Thymus (tissue), 14 donors: ENCODE measurements around the gene TMEM60. TPM values are rescaled to one million over a fixed set of nuclear protein-coding genes. Genes with fewer than 3 reads are reported as not detected.
"Not testable (repeated sequence)": the region's sequence is repeated elsewhere in the genome, so short reads cannot be mapped to it uniquely, and the experiment has no call there.

Experiments
- DNase-seq, 9 donors: peaks; one replicate each; pipeline ENCODE4 v3.0.0-alpha.2; 2013; ENCODE audit warnings: low spot score in 9 of 9, low read depth in 6 of 9, missing footprints in 1 of 9
- H3K27ac ChIP-seq, 2 donors: one replicate each; pipeline ENCODE4 v1.5.1; 2013; ENCODE audit warnings: control low read depth in 1 of 2, low read depth in 1 of 2, low read length in 1 of 2, mild to moderate bottlenecking in 1 of 2, moderate library complexity in 1 of 2
- H3K27me3 ChIP-seq, 2 donors: one replicate each; pipeline ENCODE4 v1.5.1; 2013; ENCODE audit warnings: low read length in 1 of 2; ENCODE audit not compliant: control insufficient read depth in 2 of 2, insufficient read depth in 1 of 2
- H3K36me3 ChIP-seq, 2 donors: one replicate each; pipeline ENCODE4 v1.5.1; 2013; ENCODE audit warnings: low read length in 1 of 2, mild to moderate bottlenecking in 1 of 2, moderate library complexity in 1 of 2; ENCODE audit not compliant: control insufficient read depth in 2 of 2, insufficient read depth in 2 of 2
- H3K4me1 ChIP-seq, 2 donors: one replicate each; pipeline ENCODE4 v1.5.1; 2013; ENCODE audit warnings: low read length in 2 of 2; ENCODE audit not compliant: control insufficient read depth in 2 of 2, insufficient read depth in 2 of 2
- H3K4me3 ChIP-seq, 2 donors: one replicate each; pipeline ENCODE4 v1.5.1; 2013; ENCODE audit warnings: low read length in 2 of 2, control low read depth in 1 of 2, mild to moderate bottlenecking in 1 of 2
- H3K9me3 ChIP-seq, 2 donors: one replicate each; pipeline ENCODE4 v1.5.1; 2013; ENCODE audit warnings: low read length in 1 of 2, mild to moderate bottlenecking in 1 of 2; ENCODE audit not compliant: control insufficient read depth in 2 of 2, insufficient read depth in 1 of 2
- whole genome bisulfite sequencing: extraction: QIAGEN DNeasy Blood & Tissue Kit; methylation state at CpG from one replicate; pipeline ENCODE4 v1.1.7; 2013; 5-methylcytosine and 5-hydroxymethylcytosine counted together
- long read RNA-seq, 10 donors: transcript quantifications; one replicate each; lab custom pipeline, GENCODE V29; 2026
- polyA plus RNA-seq: library from polyadenylated mRNA; stranded (reverse); fragments of 200-250 nt; gene quantifications from one replicate; pipeline ENCODE4 v1.2.3, GENCODE V29; 2013
- total RNA-seq: library from RNA; stranded (reverse); fragments of 120-200 nt; gene quantifications from one replicate; pipeline ENCODE4 v1.2.4, GENCODE V29; 2013
- donor health status: healthy.

The TMEM60 gene
- 23.5 TPM for total RNA-seq
- 29.0 TPM for polyA plus RNA-seq
- long read RNA-seq, donor 1 = 0 reads
- long read RNA-seq, donor 2 = 0 reads
- long read RNA-seq, donor 3, transcript TMEM60-201 (2 exons, 1,023 nt) = major isoform, 29 of 29 reads
- long read RNA-seq, donor 3, partial matches to known transcripts = 0 of 29 reads
- long read RNA-seq, donor 3, other reads (novel, unspliced or antisense) = 0 of 29 reads
- long read RNA-seq, donor 4, transcript TMEM60-201 (2 exons, 1,023 nt) = major isoform, 13 of 13 reads
- long read RNA-seq, donor 4, partial matches to known transcripts = 0 of 13 reads
- long read RNA-seq, donor 4, other reads (novel, unspliced or antisense) = 0 of 13 reads
- long read RNA-seq, donor 5, transcript TMEM60-201 (2 exons, 1,023 nt) = major isoform, 41 of 41 reads
- long read RNA-seq, donor 5, partial matches to known transcripts = 0 of 41 reads
- long read RNA-seq, donor 5, other reads (novel, unspliced or antisense) = 0 of 41 reads
- long read RNA-seq, donor 6, transcript TMEM60-201 (2 exons, 1,023 nt) = major isoform, 12 of 21 reads
- long read RNA-seq, donor 6, partial matches to known transcripts = 9 of 21 reads
- long read RNA-seq, donor 6, other reads (novel, unspliced or antisense) = 0 of 21 reads
- long read RNA-seq, donor 7, transcript TMEM60-201 (2 exons, 1,023 nt) = major isoform, 20 of 50 reads
- long read RNA-seq, donor 7, partial matches to known transcripts = 30 of 50 reads
- long read RNA-seq, donor 7, other reads (novel, unspliced or antisense) = 0 of 50 reads
- long read RNA-seq, donor 8, transcript TMEM60-201 (2 exons, 1,023 nt) = major isoform, 12 of 26 reads
- long read RNA-seq, donor 8, partial matches to known transcripts = 14 of 26 reads
- long read RNA-seq, donor 8, other reads (novel, unspliced or antisense) = 0 of 26 reads
- long read RNA-seq, donor 9, transcript TMEM60-201 (2 exons, 1,023 nt) = major isoform, 14 of 33 reads
- long read RNA-seq, donor 9, partial matches to known transcripts = 19 of 33 reads
- long read RNA-seq, donor 9, other reads (novel, unspliced or antisense) = 0 of 33 reads
- long read RNA-seq, donor 10, transcript TMEM60-201 (2 exons, 1,023 nt) = major isoform, 15 of 15 reads
- long read RNA-seq, donor 10, partial matches to known transcripts = 0 of 15 reads
- long read RNA-seq, donor 10, other reads (novel, unspliced or antisense) = 0 of 15 reads

DNA sequence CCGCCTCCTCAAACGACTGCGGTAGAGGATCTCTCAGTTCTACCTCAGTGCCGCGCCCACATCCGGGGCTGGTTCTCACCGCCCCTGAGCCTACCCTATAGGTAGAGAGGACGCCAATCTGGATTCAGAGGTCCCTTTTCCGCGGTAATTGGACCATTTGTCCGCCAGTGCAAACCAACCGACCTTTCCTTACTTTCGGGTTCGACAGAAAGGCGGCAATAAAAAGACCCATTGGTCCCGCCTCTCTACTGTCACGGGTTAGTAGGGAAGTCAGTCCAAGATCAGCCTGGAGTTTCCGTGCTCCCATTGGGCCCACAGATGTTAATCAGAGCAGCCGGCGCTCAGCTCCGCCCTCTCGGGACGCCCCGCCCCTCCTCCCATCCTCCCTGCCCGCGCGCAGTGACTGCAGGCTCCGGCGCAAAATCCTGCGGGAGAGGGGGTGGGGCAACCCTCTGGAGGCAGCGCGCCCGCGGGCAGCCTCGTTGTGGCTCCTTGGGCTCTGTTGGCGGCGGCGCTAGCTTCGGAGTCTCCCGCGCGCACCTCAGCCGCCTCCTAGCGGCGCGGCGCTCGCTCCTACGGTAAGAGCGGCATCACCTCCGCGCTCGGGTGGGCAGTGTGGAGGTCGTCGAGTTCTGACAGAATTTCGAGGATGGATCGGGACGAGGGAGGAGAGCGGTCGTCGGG lies at the start of gene TMEM60, which contains the start of gene PHTF2:
TSS of gene TMEM60 (minus strand) at position 41 of the 684 bp plus-strand sequence. CDS start 4,061 bp downstream, outside the sequence.
TSS of gene PHTF2 (plus strand) at position 380 of the 684 bp plus-strand sequence.
- H3K36me3 ChIP-seq = peaks cover 7 to 9% of the 10 kb centered on the region in 2 donors
- no peaks in the 10 kb centered on the region for H3K27me3 ChIP-seq
- H3K4me1 ChIP-seq = peaks cover 10 to 21% of the 10 kb centered on the region in 2 donors
- no peaks in the 10 kb centered on the region for H3K9me3 ChIP-seq
- peak; percentile 82 to 99 (median 96) for DNase-seq
- under 1% methylated on average over 61 of the region's 61 CpGs for WGBS
- H3K4me3 ChIP-seq = peak within 1 kb of the TSS; percentile 76 to 94
- H3K27ac ChIP-seq = peak within 1 kb of the TSS; percentile 81 to 92

DNA sequence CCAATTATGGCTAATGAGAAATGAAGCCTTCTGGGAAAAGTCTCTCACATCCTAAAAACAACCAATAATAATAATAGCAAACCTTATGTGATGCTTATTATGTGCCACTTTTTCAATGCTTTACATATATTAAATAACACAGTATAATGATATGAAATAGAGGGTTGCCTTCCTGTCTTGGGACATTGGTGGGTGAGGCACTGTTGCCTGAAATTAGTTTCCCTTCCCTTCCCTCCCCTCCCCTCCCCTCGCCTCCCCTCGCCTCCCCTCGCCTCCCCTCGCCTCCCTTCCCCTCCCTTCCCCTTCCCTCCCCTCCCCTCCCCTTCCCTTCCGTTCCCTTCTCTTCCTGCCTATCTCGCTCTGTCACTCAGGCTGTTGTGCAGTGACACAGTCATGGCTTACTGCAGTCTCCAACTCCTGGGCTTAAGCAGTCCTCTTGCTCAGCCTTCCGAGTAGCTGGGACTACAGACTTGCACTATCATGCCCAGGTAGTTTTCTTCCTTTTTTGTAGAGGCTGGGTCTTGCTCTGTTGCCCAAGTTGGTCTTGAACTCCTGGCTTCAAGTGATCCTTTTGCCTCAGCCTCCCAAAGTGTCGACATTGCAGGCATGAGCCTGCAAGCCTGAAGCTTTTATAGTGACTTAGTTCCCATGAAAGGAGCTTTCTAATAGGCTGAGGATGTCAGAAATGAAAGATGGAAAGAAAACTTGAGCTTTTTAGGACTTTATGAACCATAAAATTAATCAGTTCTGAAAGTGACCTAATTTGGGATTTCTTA lies 48.3 kb upstream of the TMEM60 start:
- no peak overlapping the region for H3K4me3 ChIP-seq
- H3K27me3 ChIP-seq = no peaks in the 10 kb centered on the region
- no peaks in the 10 kb centered on the region for H3K36me3 ChIP-seq
- no peak overlapping the region for H3K27ac ChIP-seq
- no peak for DNase-seq
- H3K9me3 ChIP-seq = no peaks in the 10 kb centered on the region
- H3K4me1 ChIP-seq = no peaks in the 10 kb centered on the region
- WGBS = 96% methylated on average over 7 of the region's 8 CpGs

- no peaks in the 10 kb centered on the region for H3K27me3 ChIP-seq
These were observed 45.0 kb upstream of the TMEM60 start for GRCh38 chr7:77843194-77843593.

GRCh38 chr7:77839919-77840318 lies 41.7 kb upstream of the TMEM60 start:
- H3K9me3 ChIP-seq = no peaks in the 10 kb centered on the region
- H3K27ac ChIP-seq = no peak overlapping the region
- H3K4me1 ChIP-seq = no peaks in the 10 kb centered on the region
- DNase-seq = no peak
- H3K4me3 ChIP-seq = no peak overlapping the region
- no peaks in the 10 kb centered on the region for H3K27me3 ChIP-seq
- no peaks in the 10 kb centered on the region for H3K36me3 ChIP-seq
- 98% methylated on average over 2 of the region's 2 CpGs for WGBS

More at GRCh38 chr7:77843194-77843593, 45.0 kb upstream of the TMEM60 start:
- Histone ChIP-seq H3K9me3 (no peaks in the 10 kb centered on the region), H3K4me1 (no peaks in the 10 kb centered on the region), H3K36me3 (no peaks in the 10 kb centered on the region), H3K27ac (no peak overlapping the region), H3K4me3 (no peak overlapping the region)
- DNase-seq = no peak
- WGBS = 97% methylated on average over 2 of the region's 2 CpGs

DNA sequence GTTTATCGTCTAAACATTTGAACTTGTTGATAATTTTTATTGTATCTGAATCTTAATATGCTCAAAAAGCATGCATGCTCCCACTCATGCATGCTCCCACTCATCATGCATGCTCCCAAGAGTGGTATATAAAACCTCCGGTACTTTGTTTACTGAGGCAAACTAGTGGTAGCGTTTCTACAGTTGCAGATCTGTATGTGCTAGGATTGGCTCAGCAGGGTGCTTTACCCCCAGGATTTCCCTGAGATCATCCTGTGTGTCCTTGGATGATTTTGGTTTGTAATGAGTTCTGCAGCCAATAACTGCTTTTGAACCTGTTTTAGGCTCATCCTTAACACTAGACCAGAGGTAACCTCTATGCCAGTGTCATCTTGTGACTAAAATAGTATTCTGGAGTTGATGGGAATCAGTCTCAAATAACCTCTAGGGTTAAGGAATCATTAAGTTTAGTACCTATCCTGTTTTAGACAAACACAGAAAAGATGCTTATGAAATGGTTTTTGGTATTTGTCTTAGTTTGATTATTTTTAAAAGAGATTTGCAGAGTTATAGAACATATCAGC lies 40.8 kb upstream of the TMEM60 start:
- 95% methylated on average over 3 of the region's 3 CpGs for WGBS
- peaks cover 0 to 1% of the 10 kb centered on the region in 2 donors for H3K9me3 ChIP-seq
- H3K4me3 ChIP-seq = no peak overlapping the region
- H3K4me1 ChIP-seq = peaks cover 2 to 5% of the 10 kb centered on the region in 2 donors
- no peaks in the 10 kb centered on the region for H3K27me3 ChIP-seq
- H3K27ac ChIP-seq = no peak overlapping the region
- H3K36me3 ChIP-seq = no peaks in the 10 kb centered on the region
- no peak for DNase-seq

DNA sequence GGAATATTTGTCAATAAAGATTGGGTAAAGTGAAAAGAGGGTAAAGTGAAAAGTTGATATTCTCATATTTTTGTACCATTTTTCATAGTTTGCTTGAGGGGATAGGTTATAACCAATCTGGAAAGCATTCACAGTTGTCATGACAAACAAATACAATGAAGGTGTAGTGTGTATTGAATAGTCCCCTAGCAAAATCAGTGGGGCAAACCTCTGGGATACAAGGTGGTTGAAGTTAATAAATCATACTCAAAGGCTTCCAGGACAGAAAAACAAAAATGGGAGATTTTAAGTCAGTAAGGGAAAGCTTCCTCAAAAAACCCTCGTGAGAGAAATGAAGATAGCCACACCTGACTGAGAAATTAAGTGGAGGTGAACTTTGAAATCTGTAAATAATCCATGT lies 39.7 kb upstream of the TMEM60 start:
- peaks cover 2 to 5% of the 10 kb centered on the region in 2 donors for H3K4me1 ChIP-seq
- no peak overlapping the region for H3K27ac ChIP-seq
- H3K36me3 ChIP-seq = no peaks in the 10 kb centered on the region
- H3K4me3 ChIP-seq = no peak overlapping the region
- H3K27me3 ChIP-seq = no peaks in the 10 kb centered on the region
- 90% methylated on average over 1 of the region's 1 CpG for WGBS
- DNase-seq = no peak
- peaks cover 0 to 3% of the 10 kb centered on the region in 2 donors for H3K9me3 ChIP-seq

DNA sequence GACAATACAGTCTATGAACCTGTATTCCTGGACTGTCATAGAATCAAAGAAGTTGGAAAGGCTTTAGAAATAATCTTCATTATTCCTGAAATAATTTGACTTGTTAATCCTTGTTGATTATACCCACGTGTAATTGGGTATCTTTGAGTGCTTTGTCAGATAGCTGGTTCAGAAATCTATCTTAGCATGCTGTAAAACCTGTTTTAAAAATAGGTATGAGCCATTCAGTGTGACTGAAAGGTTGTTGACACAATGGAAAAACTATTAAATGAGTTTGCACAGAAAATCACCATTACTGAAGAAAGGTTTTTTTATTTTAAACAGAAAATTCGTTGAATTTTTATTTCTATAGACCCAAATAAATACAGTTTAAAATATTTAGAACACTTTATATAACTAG lies 39.0 kb upstream of the TMEM60 start:
- H3K4me1 ChIP-seq = peaks cover 2 to 5% of the 10 kb centered on the region in 2 donors
- H3K27me3 ChIP-seq = no peaks in the 10 kb centered on the region
- no peaks in the 10 kb centered on the region for H3K36me3 ChIP-seq
- 90% methylated on average over 2 of the region's 2 CpGs for WGBS
- no peak overlapping the region for H3K4me3 ChIP-seq
- peaks cover 0 to 3% of the 10 kb centered on the region in 2 donors for H3K9me3 ChIP-seq
- DNase-seq = no peak
- no peak overlapping the region for H3K27ac ChIP-seq

GRCh38 chr7:77836425-77836824 lies 38.2 kb upstream of the TMEM60 start:
- H3K4me3 ChIP-seq, H3K27me3 ChIP-seq, H3K4me1 ChIP-seq, DNase-seq, H3K27ac ChIP-seq, H3K9me3 ChIP-seq, H3K36me3 ChIP-seq: not testable (repeated sequence)
- 97% methylated on average over 2 of the region's 2 CpGs for WGBS
